ENCODE data around the gene EIF2B2. TPM values are rescaled to one million over a fixed set of nuclear protein-coding genes. Genes with fewer than 3 reads are reported as not detected.

EIF2B2 gene
- total RNA-seq, 1 experiment from 2014 or later: 48.3 TPM

- Histone ChIP-seq H3K79me1 (ENCODE audit: insufficient read depth, low read depth, low read length, poor library complexity, severe bottlenecking) (no peaks in the 10 kb centered on the region), H2BK15ac (ENCODE audit: low read depth, low read length) (no peak overlapping the region), H3K18ac (ENCODE audit: insufficient read length, low read depth, low read length) (no peak overlapping the region), H2AK5ac (ENCODE audit: insufficient read length, low read length) (no peak overlapping the region), H3K4me2 (ENCODE audit: insufficient read depth, insufficient read length, low read length) (no peak overlapping the region), H3K23me2 (ENCODE audit: insufficient read length, low read depth, low read length, poor library complexity, severe bottlenecking) (no peaks in the 10 kb centered on the region), H3K4ac (ENCODE audit: low read depth, low read length) (no peak overlapping the region), H3K23ac (ENCODE audit: insufficient read length, low read depth, low read length) (no peak overlapping the region), H2AFZ (ENCODE audit: low read length) (no peak overlapping the region), H2BK20ac (ENCODE audit: low read depth, low read length, poor library complexity, severe bottlenecking) (no peak overlapping the region), H4K8ac (replicated peaks; ENCODE audit: insufficient read length, low read depth, low read length) (no peak overlapping the region), H4K91ac (ENCODE audit: insufficient read length, low read depth, low read length) (no peak overlapping the region), H4K5ac (ENCODE audit: insufficient read length, low read depth, low read length) (no peak overlapping the region), H3T11ph (ENCODE audit: low read length) (no peak overlapping the region), H2BK12ac (ENCODE audit: insufficient read length, low read depth, low read length) (no peak overlapping the region), H3K27ac (ENCODE audit: insufficient read length, low read depth, low read length) (no peak overlapping the region), H2BK120ac (ENCODE audit: low read depth, low read length, poor library complexity, severe bottlenecking) (no peak overlapping the region), H3K14ac (ENCODE audit: insufficient read depth, low read length) (no peak overlapping the region), H3K4me1 (ENCODE audit: insufficient read depth, low read length) (no peaks in the 10 kb centered on the region; the same call in 1 of the 2 replicates), H3K9ac (ENCODE audit: extremely low read depth, insufficient read length, low read length) (no peak overlapping the region), H3K79me2 (ENCODE audit: insufficient read depth, low read length) (no peaks in the 10 kb centered on the region), H3K56ac (ENCODE audit: insufficient read length, low read depth, low read length) (no peak overlapping the region), H4K20me1 (ENCODE audit: control insufficient read depth, insufficient read depth, insufficient read length) (no peaks in the 10 kb centered on the region), H2BK5ac (ENCODE audit: insufficient read length, low read length) (no peak overlapping the region), H3K9me3 (ENCODE audit: control insufficient read depth, low read depth, low read length) (no peaks in the 10 kb centered on the region), H3K27me3 (ENCODE audit: insufficient read depth, low read length) (no peaks in the 10 kb centered on the region)
- H3K4me3 Mint-ChIP-seq: no peak overlapping the region
- no peaks in the 10 kb centered on the region for H3K36me3 Mint-ChIP-seq (ENCODE audit: insufficient read depth in 1 of 3, low read depth in 3 of 3)
- H3K27me3 Mint-ChIP-seq (ENCODE audit: low read depth): no peaks in the 10 kb centered on the region; the same call in 1 of the 2 replicates
- H3K9me3 Mint-ChIP-seq: no peaks in the 10 kb centered on the region
- WGBS (ENCODE audit: extremely low coverage, insufficient read length, low lambda C conversion rate): no CpG with 5 or more reads among the region's 12 CpGs
- DNase-seq: peak; percentile 10
- peaks cover 28 to 47% of the 10 kb centered on the region in 2 experiments for H3K4me1 Mint-ChIP-seq
- no peak overlapping the region for H3K27ac Mint-ChIP-seq
- TF ChIP-seq CTCF (conservative IDR thresholded peaks at IDR 0.05): no peak
These were observed 27.5 kb upstream of the EIF2B2 start for GRCh38 chr14:74975059-74975810.

Data from H9 (cell line).